ENCODE data around the gene RBPMS2. TPM values are rescaled to one million over a fixed set of nuclear protein-coding genes. Genes with fewer than 3 reads are reported as not detected.

RBPMS2 gene
- total RNA-seq, 2 donors from 2014 or later = 2.3 to 14.0 TPM

DNA sequence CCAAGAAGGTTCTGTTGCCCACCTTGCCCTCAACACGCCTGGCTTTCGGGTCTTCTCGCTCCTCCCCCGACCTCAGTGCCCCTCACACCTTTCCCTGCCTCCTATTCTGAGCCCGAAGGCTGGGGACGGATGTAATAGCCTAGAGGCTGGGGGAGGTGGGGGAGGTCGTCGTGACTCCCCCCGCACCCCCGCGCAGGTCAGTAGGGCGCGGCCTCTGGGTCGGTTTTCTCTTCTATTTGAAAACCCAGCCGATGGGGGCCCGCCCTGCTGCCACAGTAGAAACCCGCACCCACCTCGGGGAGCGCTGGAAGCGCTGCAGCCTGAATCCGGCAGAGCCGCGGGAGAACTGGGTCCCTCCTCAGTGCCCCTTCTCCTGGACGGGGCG lies 1.0 kb upstream of the RBPMS2 start:
- intact Hi-C loops (cut with DNase I) = loop anchor here (2.0 kb wide), 1 partner anchor 30 kb away; no protein-coding TSS in a partner anchor
- Histone ChIP-seq H3K4me1 (replicated peaks) (no peaks in the 10 kb centered on the region), H3K9me3 (no peaks in the 10 kb centered on the region), H3K4me3 (peak overlapping the region; percentile 64 to 79), H3K27ac (peak overlapping the region; percentile 70 to 79), H3K36me3 (no peaks in the 10 kb centered on the region), H3K27me3 (replicated peaks; ENCODE audit: insufficient read depth) (no peaks in the 10 kb centered on the region)
- WGBS = 24% methylated on average over 25 of the region's 25 CpGs
- TF ChIP-seq, protein P1, sequence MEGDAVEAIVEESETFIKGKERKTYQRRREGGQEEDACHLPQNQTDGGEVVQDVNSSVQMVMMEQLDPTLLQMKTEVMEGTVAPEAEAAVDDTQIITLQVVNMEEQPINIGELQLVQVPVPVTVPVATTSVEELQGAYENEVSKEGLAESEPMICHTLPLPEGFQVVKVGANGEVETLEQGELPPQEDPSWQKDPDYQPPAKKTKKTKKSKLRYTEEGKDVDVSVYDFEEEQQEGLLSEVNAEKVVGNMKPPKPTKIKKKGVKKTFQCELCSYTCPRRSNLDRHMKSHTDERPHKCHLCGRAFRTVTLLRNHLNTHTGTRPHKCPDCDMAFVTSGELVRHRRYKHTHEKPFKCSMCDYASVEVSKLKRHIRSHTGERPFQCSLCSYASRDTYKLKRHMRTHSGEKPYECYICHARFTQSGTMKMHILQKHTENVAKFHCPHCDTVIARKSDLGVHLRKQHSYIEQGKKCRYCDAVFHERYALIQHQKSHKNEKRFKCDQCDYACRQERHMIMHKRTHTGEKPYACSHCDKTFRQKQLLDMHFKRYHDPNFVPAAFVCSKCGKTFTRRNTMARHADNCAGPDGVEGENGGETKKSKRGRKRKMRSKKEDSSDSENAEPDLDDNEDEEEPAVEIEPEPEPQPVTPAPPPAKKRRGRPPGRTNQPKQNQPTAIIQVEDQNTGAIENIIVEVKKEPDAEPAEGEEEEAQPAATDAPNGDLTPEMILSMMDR (IDR thresholded peaks at IDR 0.05) = no peak
- TF ChIP-seq POLR2AphosphoS5 (IDR thresholded peaks at IDR 0.05) (no peak), POLR2A (IDR thresholded peaks at IDR 0.05) (no peak)
- no peak for DNase-seq (ENCODE audit: low spot score)

DNA sequence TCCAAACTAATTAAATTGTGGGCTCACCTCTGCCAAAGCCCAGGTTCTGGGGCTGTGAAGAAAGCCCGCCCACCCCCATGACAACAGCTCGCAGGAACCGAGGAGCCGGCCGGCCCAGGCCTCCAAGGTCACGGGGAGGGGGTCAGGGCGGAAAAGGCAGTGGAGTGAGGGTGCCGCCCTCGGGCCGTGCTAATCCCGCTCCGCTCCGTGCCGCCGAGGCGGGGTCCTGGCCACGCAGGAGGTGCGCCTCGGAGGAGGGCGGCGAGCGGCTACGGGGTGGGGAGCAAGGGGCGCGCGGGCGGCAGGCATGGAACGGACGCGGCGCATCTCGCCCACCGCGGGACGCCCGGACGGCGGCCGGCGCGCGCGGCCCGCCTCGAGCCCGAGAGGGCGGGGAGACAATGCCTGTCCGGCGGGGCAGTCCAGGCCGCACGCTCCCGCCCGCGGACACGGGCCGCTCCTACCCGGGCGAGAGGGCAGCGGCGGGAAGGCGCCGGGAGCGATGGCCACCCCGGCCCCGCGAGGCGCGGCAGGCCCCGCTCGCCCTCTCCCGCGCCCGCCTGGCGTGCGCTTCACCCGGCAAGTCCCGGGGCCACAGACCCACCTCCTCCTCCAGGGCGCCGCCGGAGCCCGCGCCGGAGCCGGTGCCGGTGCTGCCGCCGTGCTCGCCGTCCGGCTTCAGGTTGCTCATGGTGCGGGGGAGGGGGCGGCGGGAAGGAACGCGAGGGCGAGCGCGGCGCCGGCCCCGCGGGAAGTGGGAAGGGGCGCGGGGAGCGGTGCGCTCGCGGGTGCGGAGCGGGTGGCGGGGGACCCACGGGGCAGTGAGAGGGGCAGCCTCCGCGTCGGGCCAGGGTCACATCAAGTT lies 528 bp downstream of the RBPMS2 start:
- peak overlapping the region; percentile 67 to 73 for H3K27ac ChIP-seq
- intact Hi-C loops (cut with DNase I) = no loop called here
- no peaks in the 10 kb centered on the region for H3K9me3 ChIP-seq
- no peak for DNase-seq (ENCODE audit: low spot score)
- H3K4me3 ChIP-seq = peak overlapping the region; percentile 64 to 79
- no peaks in the 10 kb centered on the region for H3K36me3 ChIP-seq
- TF ChIP-seq POLR2AphosphoS5 (IDR thresholded peaks at IDR 0.05) = no peak
- TF ChIP-seq POLR2A (IDR thresholded peaks at IDR 0.05) = no peak
- TF ChIP-seq, protein P1 (IDR thresholded peaks at IDR 0.05) = no peak
- H3K27me3 ChIP-seq (replicated peaks; ENCODE audit: insufficient read depth) = no peaks in the 10 kb centered on the region
- H3K4me1 ChIP-seq (replicated peaks) = no peaks in the 10 kb centered on the region
- WGBS = under 1% methylated on average over 44 of the region's 115 CpGs

DNA sequence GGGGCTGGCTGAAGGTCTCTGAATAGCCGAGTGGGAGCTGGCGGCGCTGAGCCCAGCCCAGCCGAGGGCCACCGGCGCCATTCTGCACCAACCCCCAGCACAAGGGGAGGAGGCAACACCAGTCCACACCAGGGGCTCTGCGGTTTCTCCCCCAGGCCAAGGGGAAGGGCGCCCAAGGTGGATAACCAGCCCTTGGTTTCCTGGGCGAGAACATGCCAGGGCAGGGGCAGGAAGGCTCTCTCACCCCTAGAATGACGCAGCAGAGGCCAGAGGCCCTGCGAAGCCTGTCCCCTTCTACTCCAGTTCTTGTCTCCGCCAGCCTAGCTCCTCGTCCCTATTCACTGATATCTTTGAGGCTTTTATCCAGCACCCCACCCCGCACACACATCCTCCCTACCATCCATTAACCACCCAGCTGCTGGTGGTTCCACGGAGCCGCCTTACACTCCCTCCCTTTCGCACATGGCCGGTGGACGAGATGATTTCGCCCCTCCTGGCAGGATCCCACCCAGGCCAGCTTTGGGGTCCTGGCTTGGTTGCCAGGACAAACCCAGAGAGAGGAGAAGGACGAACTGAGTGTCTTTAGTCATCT lies 1.3 kb downstream of the RBPMS2 start:
- WGBS = 57% methylated on average over 21 of the region's 21 CpGs
- Histone ChIP-seq H3K9me3 (no peaks in the 10 kb centered on the region), H3K27me3 (replicated peaks; ENCODE audit: insufficient read depth) (no peaks in the 10 kb centered on the region), H3K36me3 (no peaks in the 10 kb centered on the region), H3K4me3 (peak overlapping the region; percentile 64 to 79), H3K4me1 (replicated peaks) (no peaks in the 10 kb centered on the region), H3K27ac (peak overlapping the region; percentile 67 to 73)
- intact Hi-C loops (cut with DNase I) = no loop called here
- DNase-seq (ENCODE audit: low spot score) = no peak
- TF ChIP-seq POLR2AphosphoS5 (IDR thresholded peaks at IDR 0.05) = no peak
- TF ChIP-seq, protein P1 (IDR thresholded peaks at IDR 0.05) = no peak
- no peak for TF ChIP-seq POLR2A (IDR thresholded peaks at IDR 0.05)

DNA sequence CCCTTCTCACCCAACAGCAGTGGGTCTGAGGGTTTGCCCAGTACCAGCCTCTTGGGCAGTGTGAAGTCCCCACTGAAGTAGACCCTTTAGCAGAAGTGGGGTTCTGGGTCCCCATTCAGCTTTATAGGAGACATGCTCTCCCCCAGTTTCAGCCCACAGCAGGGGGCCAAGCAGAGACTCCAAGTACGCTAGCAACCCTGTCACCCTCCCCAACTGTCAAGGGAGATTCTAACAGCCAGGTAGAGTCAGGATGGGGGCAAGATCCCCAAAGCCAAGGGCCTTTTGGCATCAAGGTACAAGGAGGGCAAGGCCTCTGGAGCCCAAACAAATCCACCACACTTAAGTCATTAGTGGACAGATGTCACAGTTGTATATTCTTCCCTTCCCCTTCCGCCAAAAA lies 1.8 kb downstream of the RBPMS2 start:
- no peak overlapping the region for H3K4me3 ChIP-seq
- no peaks in the 10 kb centered on the region for H3K36me3 ChIP-seq
- intact Hi-C loops (cut with DNase I) = no loop called here
- H3K27me3 ChIP-seq (replicated peaks; ENCODE audit: insufficient read depth) = no peaks in the 10 kb centered on the region
- WGBS = 95% methylated on average over 2 of the region's 2 CpGs
- DNase-seq (ENCODE audit: low spot score) = no peak
- no peaks in the 10 kb centered on the region for H3K4me1 ChIP-seq (replicated peaks)
- no peaks in the 10 kb centered on the region for H3K9me3 ChIP-seq
- H3K27ac ChIP-seq = peak overlapping the region in 1 of 2 donors; percentile 73
- TF ChIP-seq POLR2A (IDR thresholded peaks at IDR 0.05) (no peak), POLR2AphosphoS5 (IDR thresholded peaks at IDR 0.05) (no peak)
- TF ChIP-seq, protein P1 (IDR thresholded peaks at IDR 0.05) = no peak

Measured in prostate gland (tissue), 2 donors.